Adrenal gland (tissue), 12 donors: Measurements from ENCODE around the gene TENM4. TPM values are rescaled to one million over a fixed set of nuclear protein-coding genes. Genes with fewer than 3 reads are reported as not detected.
"Not testable (repeated sequence)": the region's sequence is repeated elsewhere in the genome, so short reads cannot be mapped to it uniquely, and the experiment has no call there.

Experiments used
- DNase-seq, 7 donors: peaks; one replicate each; pipeline ENCODE4 v3.0.0-alpha.2; 2019 to 2020
- H3K27ac ChIP-seq, 5 donors: fragments of 200-600 bp; sonication (generic) in 4 of 5; 1 replicate in 3 of 5; 2 replicates in 2 of 5; pipeline versions ENCODE4 v1.5.1 to v1.8.0; 2016 to 2020; ENCODE audit warnings: mild to moderate bottlenecking in 1 of 5
- H3K27me3 ChIP-seq: fragments of 200-600 bp; 2 replicates; pipeline ENCODE4 v1.8.0; 2021
- H3K36me3 ChIP-seq, 2 donors: fragments of 200-600 bp; replicated peaks in 1 of 2; 1 replicate in 1 of 2; 2 replicates in 1 of 2; pipeline versions ENCODE4 v1.5.1 to v1.8.0; 2018 to 2022
- H3K4me1 ChIP-seq, 2 donors: fragments of 200-600 bp; replicated peaks in 1 of 2; 1 replicate in 1 of 2; 2 replicates in 1 of 2; pipeline versions ENCODE4 v1.5.1 to v1.8.0; 2018 to 2021
- H3K4me3 ChIP-seq, 4 donors: fragments of 200-600 bp; sonication (generic) in 3 of 4; one replicate each; pipeline ENCODE4 v1.5.1; 2016 to 2018
- H3K9me3 ChIP-seq, 3 donors: fragments of 200-600 bp; sonication (generic) in 1 of 3; replicated peaks in 1 of 3; 1 replicate in 2 of 3; 2 replicates in 1 of 3; pipeline versions ENCODE4 v1.5.1 to v1.8.0; 2016 to 2021
- CTCF ChIP-seq, 6 experiments: fragments of 450-650 bp in 4 of 6; fragments of 200-600 bp in 2 of 6; sonication (generic) in 1 of 6; IDR thresholded peaks; 1 replicate in 5 of 6; 2 replicates in 1 of 6; pipeline versions ENCODE4 v1.5.1 to v1.8.0; 2016 to 2021; ENCODE audit warnings: antibody characterized with exemption in 6 of 6, mild to moderate bottlenecking in 2 of 6, moderate library complexity in 1 of 6
- POLR2A ChIP-seq, 2 donors: fragments of 450-650 bp; IDR thresholded peaks; one replicate each; pipeline ENCODE4 v1.6.1; 2017; ENCODE audit warnings: antibody characterized with exemption in 2 of 2, mild to moderate bottlenecking in 2 of 2, moderate library complexity in 1 of 2
- WGBS, 4 donors: extraction: QIAGEN DNeasy Blood & Tissue Kit in 2 of 4; methylation state at CpG; one replicate each; pipeline versions ENCODE4 v1.1.5 to v1.1.7; 2013 to 2017; 5-methylcytosine and 5-hydroxymethylcytosine counted together
- intact Hi-C, 2 donors: fragments of 100-400 bp; cut with DNase I; formaldehyde crosslinking; loops; one replicate each; pipeline versions ENCODE4 v1.14.1 to v1.15.0; 2022 to 2023
- polyA plus RNA-seq, 3 donors: library from polyadenylated mRNA; stranded (reverse); fragments of 200-250 nt in 2 of 3; fragments of 350-450 nt in 1 of 3; fragmentation: Illumina TruSeq in 1 of 3; extraction: RNeasy Lipid Tissue Mini Kit (QIAGEN cat#74804) in 1 of 3; gene quantifications; one replicate each; pipeline ENCODE4 v1.2.3, GENCODE V29; 2013 to 2014
- total RNA-seq, 9 donors: library from RNA; depleted of rRNA in 4 of 9; stranded (reverse); fragments of >200 nt in 4 of 9; fragments of 120-200 nt in 1 of 9; fragmentation: NEBNext Ultra II Directional in 1 of 9; extraction: Animal tissue kit (Norgen Biotek cat#: 25700) in 1 of 9; gene quantifications; one replicate each; pipeline versions ENCODE4 v1.1.0 to v1.2.4, GENCODE V29; 2013 to 2023
- donor health status: healthy with polysubstance abuse.
- donor health status: Bipolar disorder and iron deficiency.
- donor health status: DM: yes; HTN: yes; CAD: no.
- donor health status: DM: no; HTN: no; CAD: no.
- donor health status: DM: no; HTN: no; CAD: no.
- donor health status: DM: yes; HTN: yes; CAD: no.

Gene TENM4
- total and polyA plus RNA-seq, 12 donors = 0.74 to 24.9 (median 6.7) TPM

GRCh38 chr11:78978831-78979230 is 462.0 kb downstream of the TENM4 start:
- Histone ChIP-seq H3K36me3 (no peaks in the 10 kb centered on the region), H3K9me3 (no peaks in the 10 kb centered on the region), H3K4me3 (no peak overlapping the region), H3K27ac (no peak overlapping the region), H3K27me3 (no peaks in the 10 kb centered on the region), H3K4me1 (no peaks in the 10 kb centered on the region)
- 78 to 91% (median 86%) methylated on average over 2 of the region's 2 CpGs for WGBS, 4 donors
- no peak for DNase-seq
- no peak for TF ChIP-seq CTCF (IDR thresholded peaks at IDR 0.05)
- TF ChIP-seq POLR2A (IDR thresholded peaks at IDR 0.05) = no peak
- intact Hi-C loops = loop anchor here in 1 of 2 donors (10.0 kb wide), 1 partner anchor 64 kb away; no protein-coding TSS in a partner anchor

- not testable (repeated sequence) for H3K36me3 ChIP-seq, H3K4me1 ChIP-seq, H3K9me3 ChIP-seq, H3K27ac ChIP-seq, DNase-seq, H3K27me3 ChIP-seq, H3K4me3 ChIP-seq
- intact Hi-C loops = loop anchor here in 1 of 2 donors (10.0 kb wide), 1 partner anchor 63 kb away; no protein-coding TSS in a partner anchor
- WGBS, 4 donors = 89 to 94% (median 91%) methylated on average over 3 of the region's 3 CpGs
Measured at GRCh38 chr11:78977848-78978247, 463.0 kb downstream of the TENM4 start.

GRCh38 chr11:78977009-78977408 is 463.8 kb downstream of the TENM4 start:
- no peak overlapping the region for H3K4me3 ChIP-seq
- TF ChIP-seq CTCF (IDR thresholded peaks at IDR 0.05) = no peak
- no peak for TF ChIP-seq POLR2A (IDR thresholded peaks at IDR 0.05)
- WGBS, 4 donors = 94 to 100% (median 97%) methylated on average over 3 of the region's 3 CpGs
- no peaks in the 10 kb centered on the region for H3K36me3 ChIP-seq
- H3K27ac ChIP-seq = no peak overlapping the region
- H3K9me3 ChIP-seq = no peaks in the 10 kb centered on the region
- H3K27me3 ChIP-seq = no peaks in the 10 kb centered on the region
- H3K4me1 ChIP-seq = no peaks in the 10 kb centered on the region
- DNase-seq = no peak
- intact Hi-C loops = loop anchor here in 1 of 2 donors (10.0 kb wide), 1 partner anchor 62 kb away; no protein-coding TSS in a partner anchor

GRCh38 chr11:78975081-78975480 is 465.7 kb downstream of the TENM4 start:
- H3K27me3 ChIP-seq = no peaks in the 10 kb centered on the region
- H3K36me3 ChIP-seq = no peaks in the 10 kb centered on the region
- no peak for DNase-seq
- H3K4me1 ChIP-seq = no peaks in the 10 kb centered on the region
- intact Hi-C loops = loop anchor here in 1 of 2 donors (10.0 kb wide), 1 partner anchor 60 kb away; no protein-coding TSS in a partner anchor
- no peak overlapping the region for H3K27ac ChIP-seq
- no peak for TF ChIP-seq POLR2A (IDR thresholded peaks at IDR 0.05)
- no peak for TF ChIP-seq CTCF (IDR thresholded peaks at IDR 0.05)
- WGBS, 4 donors = 61 to 76% (median 64%) methylated on average over 5 of the region's 5 CpGs
- no peak overlapping the region for H3K4me3 ChIP-seq
- no peaks in the 10 kb centered on the region for H3K9me3 ChIP-seq

- WGBS, 4 donors = 53 to 93% (median 74%) methylated on average over 1 of the region's 1 CpG
- intact Hi-C loops = loop anchor here in 1 of 2 donors (10.0 kb wide), 1 partner anchor 59 kb away; no protein-coding TSS in a partner anchor
- H3K36me3 ChIP-seq = no peaks in the 10 kb centered on the region
Measured at GRCh38 chr11:78973876-78974275, 467.0 kb downstream of the TENM4 start.

More at GRCh38 chr11:78973876-78974275, 467.0 kb downstream of the TENM4 start:
- DNase-seq = no peak
- H3K9me3 ChIP-seq = no peaks in the 10 kb centered on the region
- H3K4me3 ChIP-seq = no peak overlapping the region
- H3K27me3 ChIP-seq = no peaks in the 10 kb centered on the region
- TF ChIP-seq CTCF (IDR thresholded peaks at IDR 0.05) = no peak
- no peak for TF ChIP-seq POLR2A (IDR thresholded peaks at IDR 0.05)
- no peak overlapping the region for H3K27ac ChIP-seq
- H3K4me1 ChIP-seq = no peaks in the 10 kb centered on the region
